HG03354 (cell line): ENCODE results near the gene RPTOR.
"Not testable (repeated sequence)": the region's sequence is repeated elsewhere in the genome, so short reads cannot be mapped to it uniquely, and the experiment has no call there.

Source experiments
- ATAC-seq: cut with Tn5 transposase; IDR thresholded peaks from one replicate; pipeline ENCODE4 v1.9.1; 2021; ENCODE audit warnings: mild to moderate bottlenecking; ENCODE audit not compliant: unreplicated experiment, poor library complexity, severe bottlenecking

RPTOR gene

DNA sequence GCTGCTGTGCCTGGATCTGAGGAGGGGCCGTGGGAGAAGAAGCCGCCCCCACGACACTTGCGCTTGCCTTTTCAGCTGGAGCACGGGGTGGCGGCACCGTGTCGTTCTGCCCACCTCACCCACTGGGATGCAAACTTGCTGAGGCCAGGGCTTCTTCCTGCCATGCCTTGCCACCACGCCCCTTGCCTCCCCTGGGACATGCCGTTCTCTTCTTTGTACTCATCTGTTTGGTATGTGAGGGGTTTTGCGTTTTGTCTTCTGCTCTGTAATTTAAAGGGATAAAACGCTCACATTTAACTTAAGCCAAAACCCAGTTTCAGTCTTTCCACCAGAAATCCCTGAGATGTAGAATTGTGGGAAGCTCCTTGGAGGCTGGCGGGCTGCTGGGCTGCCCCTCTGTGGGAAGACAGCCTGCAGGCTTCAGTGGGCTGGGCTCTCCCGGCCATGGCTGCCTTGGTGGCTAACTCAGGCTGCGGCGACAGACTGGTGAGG, 180.2 kb downstream of the RPTOR start:
- ATAC-seq: no peak

GRCh38 chr17:80725517-80725916, 180.9 kb downstream of the RPTOR start:
- no peak for ATAC-seq

DNA sequence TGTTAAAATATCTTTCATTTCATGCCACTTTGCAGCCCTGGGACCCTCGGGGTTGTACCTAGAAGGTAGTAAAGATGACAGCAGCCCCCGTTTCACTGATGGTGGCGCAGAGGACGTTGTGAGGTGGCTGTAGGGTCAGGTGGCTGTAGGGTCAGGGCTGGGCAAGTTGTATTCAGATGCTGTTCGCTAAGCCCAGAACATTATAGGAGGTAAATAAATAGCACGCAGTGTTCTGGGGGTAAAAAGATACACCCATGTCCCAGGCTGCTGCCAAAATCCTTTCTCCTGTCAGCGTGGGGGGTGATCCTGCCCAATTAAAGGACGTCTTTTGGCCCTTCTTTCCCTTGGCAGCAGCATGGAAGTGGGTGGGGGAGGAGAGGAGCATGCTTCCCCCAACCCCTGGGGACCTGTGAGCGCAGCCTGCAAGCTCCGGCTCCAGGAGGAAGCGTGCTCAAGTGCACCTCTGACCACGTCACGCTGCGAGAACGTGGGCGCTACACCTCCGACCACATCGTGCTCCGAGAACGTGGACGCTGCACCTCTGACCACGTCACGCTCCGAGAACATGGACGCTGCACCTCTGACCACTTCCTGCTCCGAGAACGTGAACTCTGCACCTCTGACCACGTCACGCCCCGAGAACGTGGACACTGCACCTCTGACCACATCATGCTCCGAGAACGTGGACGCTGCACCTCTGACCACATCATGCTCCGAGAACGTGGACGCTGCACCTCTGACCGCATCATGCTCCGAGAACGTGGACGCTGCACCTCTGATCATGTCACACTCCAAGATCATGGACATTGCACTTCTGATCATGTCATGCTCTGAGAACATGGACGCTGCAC, 182.1 kb downstream of the RPTOR start:
- ATAC-seq: no peak

- ATAC-seq: no peak
Measured at GRCh38 chr17:80727409-80727755, 182.7 kb downstream of the RPTOR start.

- no peak for ATAC-seq
Measured at GRCh38 chr17:80729016-80729415, 184.4 kb downstream of the RPTOR start.

GRCh38 chr17:80729761-80730160, 185.1 kb downstream of the RPTOR start:
- ATAC-seq: no peak

DNA sequence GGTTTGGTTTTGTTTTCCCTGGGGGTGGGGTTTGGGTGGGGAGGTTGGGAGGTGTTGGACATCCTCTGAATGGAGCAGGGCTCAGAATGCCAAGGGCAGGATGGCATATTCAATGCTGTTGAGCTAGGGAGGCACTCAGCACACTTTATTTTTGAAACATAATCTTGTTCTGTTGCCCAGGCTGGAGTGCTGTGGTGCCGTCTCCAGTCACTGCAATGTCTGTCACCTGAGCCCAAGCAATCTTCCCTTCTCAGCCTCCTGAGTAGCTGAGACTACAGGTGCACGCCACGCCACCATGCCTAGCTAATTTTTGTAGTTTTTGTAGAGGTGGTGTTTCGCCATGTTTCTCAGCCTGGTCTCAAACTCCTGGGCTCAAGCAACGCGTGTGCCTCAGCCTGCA, 186.1 kb downstream of the RPTOR start:
- ATAC-seq: no peak

- no peak for ATAC-seq
Measured at GRCh38 chr17:80731323-80731722, 186.7 kb downstream of the RPTOR start.

- no peak for ATAC-seq
Measured at GRCh38 chr17:80732268-80732667, 187.6 kb downstream of the RPTOR start.

DNA sequence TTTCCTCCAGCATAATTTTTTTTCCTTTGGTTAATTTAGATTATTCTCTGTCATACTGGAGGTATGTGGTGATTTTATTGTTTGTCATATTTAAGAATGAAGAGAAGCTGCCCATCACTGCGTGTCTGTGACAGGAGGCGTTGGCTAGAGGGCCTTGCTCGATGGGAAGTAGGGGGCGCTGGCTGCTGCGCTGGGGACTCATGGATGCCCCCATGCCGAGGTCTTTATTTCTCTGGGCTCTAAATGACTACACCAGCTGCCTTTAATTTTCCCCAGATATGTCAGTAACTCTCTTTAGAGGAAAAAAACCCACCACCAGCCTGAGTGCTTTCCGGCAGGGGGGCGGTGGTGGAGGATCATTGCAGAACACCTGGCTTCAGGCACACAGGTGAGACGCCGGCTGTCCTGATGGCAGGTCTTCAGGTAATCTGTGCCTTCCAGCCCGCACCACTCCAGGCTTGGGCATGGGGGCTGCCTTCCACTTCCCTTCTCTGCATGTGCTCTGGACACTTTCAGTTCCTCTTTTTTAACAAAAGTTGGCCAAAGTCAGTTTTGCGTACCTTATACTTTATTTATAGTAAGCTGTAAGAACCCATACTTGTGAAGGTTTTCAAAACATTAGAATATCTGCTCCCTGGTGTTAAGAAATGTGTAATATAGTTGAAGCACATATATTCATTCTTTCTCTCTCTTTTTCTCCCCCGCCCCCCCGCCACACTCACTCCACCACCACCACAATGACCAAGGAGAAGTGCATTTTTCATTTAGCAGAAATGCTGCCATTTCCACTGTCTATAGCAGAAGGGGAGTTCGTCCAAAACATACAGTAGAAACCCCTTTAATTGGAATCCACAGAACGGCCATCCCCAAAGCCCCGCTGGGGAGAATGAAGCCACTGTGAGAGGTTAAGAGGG, 192.7 kb downstream of the RPTOR start:
- peak; percentile 84 for ATAC-seq

DNA sequence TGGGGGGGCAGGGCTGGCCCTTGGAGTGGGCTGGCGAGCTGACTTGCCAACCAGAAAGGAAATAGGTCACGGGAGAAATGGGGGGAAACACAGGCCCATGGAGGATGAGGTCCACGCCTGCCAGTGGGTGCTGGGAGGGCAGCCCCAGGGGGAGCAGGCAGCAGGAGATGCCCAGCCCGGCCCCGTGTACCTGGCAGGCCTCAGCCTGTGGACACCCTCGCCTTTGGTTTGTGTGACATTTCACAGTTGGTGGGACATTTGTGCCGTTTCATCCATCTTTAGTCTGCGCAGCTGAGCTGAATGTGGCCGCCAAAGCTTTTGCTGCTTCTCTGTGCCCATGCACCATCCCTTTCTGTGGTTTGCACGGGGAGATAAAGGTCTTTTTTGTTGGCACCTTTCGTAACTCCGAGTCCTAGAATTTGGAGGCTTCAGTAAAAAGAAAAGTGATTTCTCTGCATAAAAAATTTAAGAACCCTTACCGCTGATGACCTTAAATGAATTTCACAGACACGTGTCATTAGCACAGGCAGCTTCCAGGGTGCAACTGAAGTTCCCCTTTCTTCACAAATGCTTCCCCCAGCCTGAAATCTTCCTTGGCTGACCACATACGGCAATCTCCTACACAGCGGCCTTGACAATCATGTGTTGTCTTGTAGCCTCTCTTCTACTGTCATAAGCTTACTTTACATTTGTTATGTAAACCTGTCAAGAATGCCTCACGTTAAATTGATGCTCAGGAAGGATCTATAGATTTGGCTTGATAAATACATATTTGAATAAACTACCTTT, 193.6 kb downstream of the RPTOR start:
- ATAC-seq: peak; percentile 18

DNA sequence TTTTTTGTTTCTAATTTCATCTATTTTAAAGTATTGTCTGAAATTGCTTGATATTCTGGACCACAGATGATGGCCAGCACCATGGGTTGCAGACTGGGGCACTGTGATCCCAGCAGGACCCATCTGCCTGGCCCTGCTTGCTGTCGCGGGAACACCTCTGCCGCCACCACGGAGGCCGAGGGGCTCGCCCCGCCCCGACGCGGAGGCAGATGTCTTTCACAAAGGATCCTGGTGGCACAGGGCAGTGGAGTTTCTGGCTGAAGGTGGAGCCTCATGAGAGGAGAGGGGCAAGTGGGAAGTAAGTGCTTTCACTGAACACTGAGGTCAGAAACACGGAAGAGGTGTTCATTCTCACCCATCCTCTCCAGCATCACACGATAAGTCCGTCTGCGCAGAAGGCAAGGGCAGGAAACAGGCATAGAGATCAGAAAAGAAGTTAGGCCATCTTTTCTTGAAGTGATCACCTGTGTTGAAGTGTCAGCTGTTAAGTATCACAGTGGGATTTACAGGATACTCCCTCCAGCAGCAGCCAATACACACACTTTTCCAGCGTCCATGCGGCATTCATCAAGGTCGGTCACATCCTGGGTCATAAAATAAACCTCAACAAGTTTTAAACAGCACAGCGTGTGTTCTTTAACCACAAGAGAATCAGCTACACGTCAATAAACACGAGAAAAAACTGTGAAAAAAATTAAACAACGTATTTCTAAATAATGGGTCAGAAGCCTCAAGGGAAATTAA, 194.5 kb downstream of the RPTOR start:
- ATAC-seq: no peak

DNA sequence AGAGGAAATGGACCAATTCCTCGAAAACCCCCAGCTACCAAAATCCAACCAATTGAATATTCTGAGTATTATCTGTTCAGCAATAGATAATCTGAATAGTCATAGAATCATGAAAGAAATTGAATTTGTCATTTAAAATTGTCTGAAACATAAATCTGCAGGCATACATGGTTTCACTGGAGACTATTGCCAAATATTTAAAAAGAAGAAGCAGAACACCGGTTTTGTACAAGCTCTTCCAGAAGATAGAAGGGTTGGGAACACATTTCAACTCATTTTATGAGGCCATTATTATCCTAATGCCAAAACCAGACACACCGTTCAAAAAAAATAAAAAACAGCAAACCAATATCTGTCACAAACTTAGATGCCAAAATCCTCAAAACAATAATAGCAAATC, 195.5 kb downstream of the RPTOR start:
- no peak for ATAC-seq

GRCh38 chr17:80742091-80742490, 197.5 kb downstream of the RPTOR start:
- ATAC-seq: no peak

DNA sequence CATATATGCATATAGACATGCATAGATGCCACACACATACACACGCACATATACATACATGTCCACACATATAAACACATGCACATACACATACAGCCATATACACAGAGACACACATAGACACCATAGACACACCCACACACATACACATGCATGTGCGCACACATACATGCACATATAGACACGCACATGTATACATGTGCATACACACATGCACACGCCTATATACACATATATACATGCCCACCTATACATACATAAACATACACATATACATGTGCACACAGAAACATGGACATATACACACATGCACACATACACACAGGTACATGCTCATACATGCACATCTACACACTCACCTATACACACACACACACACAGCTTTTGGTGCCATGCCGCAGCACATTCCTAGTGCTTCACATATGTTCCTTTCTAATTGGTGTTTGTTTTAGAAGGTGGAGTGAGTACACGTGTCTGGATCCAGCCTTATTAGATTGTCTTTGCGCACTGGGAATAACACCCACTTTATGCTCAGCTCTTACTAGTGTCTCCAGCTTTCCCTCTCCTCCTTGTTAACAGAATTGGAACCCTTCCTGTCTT, 198.0 kb downstream of the RPTOR start:
- no peak for ATAC-seq

DNA sequence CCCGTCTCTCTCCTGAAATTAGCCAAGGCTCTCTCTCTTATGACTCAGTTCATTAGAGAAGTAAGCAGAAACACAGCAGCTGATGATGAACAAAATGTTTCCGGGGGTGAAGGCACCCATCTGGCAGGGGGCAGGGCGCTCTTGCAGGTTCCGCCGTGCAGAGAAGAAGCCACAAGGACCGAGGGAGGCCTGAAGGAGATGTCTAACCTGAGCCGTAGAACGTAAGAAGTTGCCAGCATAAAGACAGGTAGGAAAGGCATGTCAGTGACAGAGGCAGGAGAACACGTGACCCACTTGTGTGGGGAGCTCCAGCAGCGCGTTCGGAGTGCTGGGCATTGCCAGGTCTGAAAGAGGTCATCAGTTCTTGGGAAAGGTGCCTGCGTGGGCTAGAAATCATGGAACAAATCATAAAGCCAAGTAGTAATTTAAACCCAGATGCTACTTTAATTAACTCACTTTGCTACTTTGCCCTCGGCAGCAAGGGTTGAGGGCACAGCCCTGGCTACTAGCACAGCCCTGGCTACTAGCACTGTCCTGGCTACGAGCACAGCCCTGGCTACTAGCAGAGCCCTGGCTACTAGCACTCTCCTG, 198.6 kb downstream of the RPTOR start:
- ATAC-seq: no peak

- ATAC-seq: not testable (repeated sequence)
Measured at GRCh38 chr17:80743973-80744372, 199.3 kb downstream of the RPTOR start.

GRCh38 chr17:80744725-80745124, 200.1 kb downstream of the RPTOR start:
- not testable (repeated sequence) for ATAC-seq

DNA sequence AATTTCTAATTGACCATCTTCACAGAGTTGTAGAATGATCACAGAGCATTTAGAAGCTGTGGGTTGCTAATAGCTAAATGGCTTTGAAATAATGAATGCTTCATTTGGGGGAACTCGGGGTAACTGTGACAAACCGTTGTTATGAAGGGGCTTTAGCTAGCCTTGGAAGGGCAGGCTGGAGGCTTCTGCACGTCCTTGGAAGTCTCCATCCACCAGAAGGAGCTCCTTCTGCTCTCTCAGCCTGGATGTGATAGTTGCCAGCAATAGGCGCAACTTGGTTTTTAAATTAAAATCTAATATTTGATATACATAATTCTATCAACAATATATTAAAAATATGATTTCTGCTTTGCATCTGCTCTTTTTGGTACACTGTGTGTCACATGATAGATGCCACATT, 200.5 kb downstream of the RPTOR start:
- no peak for ATAC-seq
